HFF-Myc (cell line): ENCODE measurements around the gene HES4.

Experiments
- DNase-seq: peaks from one replicate; pipeline ENCODE4 v3.0.0-alpha.2; 2011; ENCODE audit warnings: low read depth; ENCODE audit errors: extremely low read depth
- H3K4me3 ChIP-seq: replicated peaks from 2 replicates; pipeline ENCODE4 v1.5.1; 2011; ENCODE audit warnings: low read depth, mild to moderate bottlenecking, control low read depth, low read length
- TF ChIP-seq, protein P1 (sequence below): IDR thresholded peaks from 2 replicates; pipeline ENCODE4 v1.5.1; 2012; ENCODE audit warnings: mild to moderate bottlenecking, low read depth, low read length, control low read depth; ENCODE audit errors: missing control alignments

Gene HES4

DNA sequence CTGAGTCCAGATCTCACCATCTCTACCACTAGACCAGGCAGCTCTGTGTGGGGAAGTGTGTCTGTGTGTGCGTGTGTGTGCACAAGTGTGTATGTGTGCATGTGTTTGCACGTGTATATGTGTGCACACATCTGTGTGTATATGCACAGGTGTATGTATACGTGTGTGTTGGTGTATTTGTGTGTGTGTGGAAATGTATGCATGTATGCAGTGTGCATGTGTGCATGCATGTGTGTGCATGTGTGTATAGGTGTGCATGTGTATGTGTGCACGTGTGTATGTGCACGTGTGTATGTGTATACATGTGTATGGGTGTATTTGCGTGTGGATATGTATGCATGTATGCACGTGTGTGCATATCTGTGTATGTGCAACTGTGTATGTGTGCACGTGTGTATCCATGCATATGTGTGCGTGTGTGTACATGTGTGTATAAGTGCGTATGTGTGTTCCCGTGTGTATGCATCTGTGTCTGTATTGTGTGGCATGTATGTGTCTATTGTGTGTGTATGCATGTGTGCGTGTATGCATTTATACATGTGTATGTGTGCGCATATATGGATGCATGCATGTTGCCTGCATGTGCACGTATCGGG lies 30.5 kb downstream of the HES4 start:
- H3K4me3 ChIP-seq: no peak overlapping the region
- TF ChIP-seq, protein P1, sequence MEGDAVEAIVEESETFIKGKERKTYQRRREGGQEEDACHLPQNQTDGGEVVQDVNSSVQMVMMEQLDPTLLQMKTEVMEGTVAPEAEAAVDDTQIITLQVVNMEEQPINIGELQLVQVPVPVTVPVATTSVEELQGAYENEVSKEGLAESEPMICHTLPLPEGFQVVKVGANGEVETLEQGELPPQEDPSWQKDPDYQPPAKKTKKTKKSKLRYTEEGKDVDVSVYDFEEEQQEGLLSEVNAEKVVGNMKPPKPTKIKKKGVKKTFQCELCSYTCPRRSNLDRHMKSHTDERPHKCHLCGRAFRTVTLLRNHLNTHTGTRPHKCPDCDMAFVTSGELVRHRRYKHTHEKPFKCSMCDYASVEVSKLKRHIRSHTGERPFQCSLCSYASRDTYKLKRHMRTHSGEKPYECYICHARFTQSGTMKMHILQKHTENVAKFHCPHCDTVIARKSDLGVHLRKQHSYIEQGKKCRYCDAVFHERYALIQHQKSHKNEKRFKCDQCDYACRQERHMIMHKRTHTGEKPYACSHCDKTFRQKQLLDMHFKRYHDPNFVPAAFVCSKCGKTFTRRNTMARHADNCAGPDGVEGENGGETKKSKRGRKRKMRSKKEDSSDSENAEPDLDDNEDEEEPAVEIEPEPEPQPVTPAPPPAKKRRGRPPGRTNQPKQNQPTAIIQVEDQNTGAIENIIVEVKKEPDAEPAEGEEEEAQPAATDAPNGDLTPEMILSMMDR: no peak
- no peak for DNase-seq

DNA sequence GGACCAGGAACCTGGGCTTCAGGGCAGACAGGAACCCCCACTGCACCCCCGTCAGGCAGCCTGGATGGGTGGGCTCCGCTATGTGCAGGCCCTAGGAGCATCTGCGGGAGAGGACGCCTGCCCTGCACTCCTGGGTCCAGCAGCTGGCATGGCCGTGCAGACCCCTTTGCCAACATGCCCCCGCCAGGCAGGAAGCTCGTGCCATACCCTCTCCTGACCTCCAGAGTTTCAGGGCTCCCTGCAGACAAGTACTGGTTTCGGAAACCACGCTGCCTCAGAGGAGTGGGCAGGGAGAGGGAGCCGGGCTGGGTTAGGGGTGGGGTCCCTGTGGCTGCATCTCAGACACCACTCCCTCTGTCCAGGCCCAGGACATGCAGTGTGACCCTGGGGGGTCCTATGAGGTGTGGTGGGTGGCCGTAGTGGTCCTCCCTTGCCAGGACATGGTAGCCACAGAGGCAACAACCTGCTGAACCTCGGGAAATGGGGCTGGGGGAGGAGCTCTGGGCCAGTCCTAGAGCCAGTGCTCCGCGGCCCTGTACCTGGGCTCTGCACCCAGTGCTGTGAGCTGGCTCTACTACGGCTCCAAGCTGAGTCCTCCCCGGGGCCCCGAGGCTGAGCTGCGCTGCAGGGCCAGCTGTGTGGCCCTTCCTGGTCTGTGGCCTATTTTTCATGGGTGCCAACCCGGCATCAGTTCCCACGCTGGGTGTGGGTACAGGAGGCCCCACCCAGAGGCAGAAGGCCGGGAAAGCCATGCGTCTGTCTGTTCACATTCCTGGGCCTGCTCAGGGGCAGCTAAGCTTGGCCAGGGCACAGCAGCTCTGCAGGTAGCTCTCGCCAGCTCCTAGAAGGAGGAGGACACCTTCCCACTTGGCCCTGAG lies 32.2 kb downstream of the HES4 start:
- TF ChIP-seq, protein P1: no peak

DNA sequence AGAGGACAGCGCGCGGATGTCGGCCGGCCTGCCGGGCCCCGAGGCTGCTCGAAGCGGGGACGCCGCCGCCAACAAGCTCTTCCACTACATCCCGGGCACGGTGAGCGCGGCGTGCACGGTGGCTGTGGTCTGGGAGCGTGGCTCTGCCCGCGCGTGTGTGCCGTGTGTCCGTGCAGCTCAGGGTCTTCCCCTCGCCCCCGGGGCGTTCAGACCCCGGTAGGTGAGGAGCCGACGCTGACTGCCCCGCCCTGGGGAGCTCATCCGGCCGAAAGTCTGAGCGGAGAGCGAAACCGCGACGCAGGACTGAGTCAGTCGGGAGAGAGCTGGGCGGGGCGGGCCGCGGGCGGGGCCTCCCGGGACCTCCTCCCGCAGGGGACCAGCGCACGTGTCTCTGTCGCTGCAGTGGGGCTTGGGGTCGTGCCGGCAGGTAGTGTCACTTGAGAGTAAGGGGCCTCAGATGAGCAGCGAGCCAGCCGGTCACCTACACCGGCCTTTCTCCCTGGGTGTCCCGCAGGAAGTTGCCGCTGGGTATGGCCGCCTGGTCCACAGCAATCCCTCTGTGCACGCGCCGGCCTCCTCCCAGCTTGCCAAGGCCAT lies 33.1 kb downstream of the HES4 start:
- TF ChIP-seq, protein P1: no peak
- no peak for DNase-seq

More for the DNA sequence above, 32.2 kb downstream of the HES4 start:
- no peak for DNase-seq
- H3K4me3 ChIP-seq: peak overlapping the region; percentile 53; the same call in 1 of the 2 replicates

DNA sequence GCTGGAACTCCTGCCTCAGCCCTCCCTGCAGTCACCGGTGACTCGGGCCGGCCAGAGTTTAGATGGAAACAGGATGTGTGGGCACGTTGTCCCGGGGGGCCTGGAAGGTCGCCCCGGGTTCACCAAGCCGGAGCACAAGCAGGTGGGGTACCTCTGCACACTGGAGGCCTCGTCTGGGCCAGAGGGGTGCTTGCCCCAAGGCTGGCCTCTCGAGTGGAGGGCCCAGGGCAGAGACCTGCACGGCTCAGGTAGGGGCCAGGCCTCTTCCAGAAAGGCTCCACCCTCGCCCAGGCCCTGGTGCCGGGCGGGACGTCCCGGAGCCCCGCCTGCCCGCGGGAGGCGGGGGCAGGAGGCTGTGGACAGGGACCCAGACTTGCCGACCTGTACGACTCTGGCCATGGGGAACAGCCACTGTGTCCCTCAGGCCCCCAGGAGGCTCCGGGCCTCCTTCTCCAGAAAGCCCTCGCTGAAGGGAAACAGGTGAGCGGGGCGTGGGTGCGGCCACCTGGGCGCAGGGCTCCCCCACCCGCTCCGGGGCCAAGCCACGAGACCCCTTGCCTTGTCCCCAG lies 33.7 kb downstream of the HES4 start, which contains the start of gene PLEKHN1:
TSS of gene PLEKHN1 (plus strand) at position 348 of the 569 bp plus-strand sequence. CDS start at position 398, 50 bp downstream.
- peak within 1 kb of the TSS; percentile 53 for H3K4me3 ChIP-seq
- TF ChIP-seq, protein P1: no peak
- no peak for DNase-seq

More for the DNA sequence above, 33.1 kb downstream of the HES4 start:
- H3K4me3 ChIP-seq: peak overlapping the region; percentile 53

DNA sequence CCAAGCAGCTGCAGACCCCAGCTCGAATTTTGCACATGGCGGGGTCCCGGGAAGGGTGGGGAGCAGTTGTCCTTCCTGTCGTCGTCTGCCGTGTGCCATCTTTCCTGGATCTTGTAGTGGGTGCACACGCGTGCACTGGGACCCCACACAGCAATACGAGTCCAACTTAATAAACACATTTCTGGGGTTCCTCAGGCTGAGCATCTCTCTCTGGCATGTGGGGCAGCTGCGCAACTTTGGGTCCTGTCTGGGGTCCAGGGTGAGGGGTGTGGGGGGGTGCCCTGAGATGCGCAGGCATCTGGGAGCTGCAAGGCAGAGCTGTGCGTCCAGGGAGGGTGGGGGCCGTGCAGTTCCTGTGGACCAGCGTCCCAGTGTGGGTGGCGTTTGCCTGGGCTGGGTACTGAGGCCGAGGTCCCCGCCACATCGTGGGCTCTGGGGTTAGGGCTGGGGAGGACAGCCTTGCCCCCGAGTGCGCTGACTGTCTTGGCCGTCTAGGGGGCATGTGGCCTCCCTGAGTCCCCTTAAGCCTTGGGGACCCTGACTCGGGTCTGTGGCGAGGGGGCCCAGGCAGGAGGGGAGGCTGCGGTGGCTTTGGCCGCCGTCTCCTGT lies 34.3 kb downstream of the HES4 start:
- DNase-seq: no peak
- TF ChIP-seq, protein P1: no peak
- peak overlapping the region; percentile 53; the same call in 1 of the 2 replicates for H3K4me3 ChIP-seq
